GM12878 (cell line): ENCODE results near the gene CHAD. TPM values are rescaled to one million over a fixed set of nuclear protein-coding genes. Genes with fewer than 3 reads are reported as not detected.

ENCODE experiments used
- ATAC-seq: fragments of 200-7000 bp; cut with Tn5 transposase; 3 replicates; pipeline ENCODE4 v1.9.1; 2020; ENCODE audit warnings: mild to moderate bottlenecking, moderate library complexity
- BruUV-seq: library from RNA; stranded (reverse); fragments of 400-500 nt; replicated peaks from 2 replicates; lab custom pipeline; 2021; lab: Mats Ljungman, UMichigan
- CTCF ChIA-PET: fragments of 300-600 bp; sonication (Branson Sonifier 250); formaldehyde crosslinking; extraction: SDS; loops from one replicate; lab custom pipeline; 2021; ENCODE audit warnings: inconsistent platforms; lab: Yijun Ruan, JAX
- POLR2A ChIA-PET: fragments of 350-600 bp; formaldehyde crosslinking; extraction: SDS; loops from one replicate; lab custom pipeline; 2021; ENCODE audit warnings: inconsistent platforms; lab: Charles Lee
- RAD21 ChIA-PET: fragments of 300-600 bp; sonication (Branson Sonifier 250); formaldehyde crosslinking; loops from one replicate; lab custom pipeline; 2023; ENCODE audit warnings: antibody characterized with exemption; ENCODE audit not compliant: unreplicated experiment; lab: Charles Lee
- SMC1A ChIA-PET: fragments of 300-600 bp; sonication (Branson Sonifier 250); formaldehyde crosslinking; loops from one replicate; lab custom pipeline; 2023; ENCODE audit not compliant: unreplicated experiment, uncharacterized antibody; lab: Charles Lee
- DNase-seq: peaks from one replicate; pipeline ENCODE4 v3.0.0-alpha.2; 2011; ENCODE audit warnings: low read depth, low spot score
- FAIRE-seq: peaks from 3 replicates; lab custom pipeline; 2011; peaks lifted over from hg19 to GRCh38; lab: Jason Lieb, UNC
- H2AFZ ChIP-seq: 2 replicates; pipeline ENCODE4 v1.6.0; 2011; ENCODE audit warnings: low read depth, low read length, control low read depth; ENCODE audit not compliant: control insufficient read depth
- H3K27ac ChIP-seq: 2 replicates; pipeline ENCODE4 v1.5.1; 2011; ENCODE audit warnings: control low read depth; ENCODE audit not compliant: control insufficient read depth, insufficient read depth
- H3K27me3 ChIP-seq, 2 experiments: replicated peaks in 1 of 2; 2 replicates each; pipeline versions ENCODE4 v1.6.0 to v1.6.1; 2011; ENCODE audit warnings: low read length in 1 of 2; ENCODE audit not compliant: control insufficient read depth in 2 of 2, insufficient read depth in 2 of 2
- H3K36me3 ChIP-seq, 2 experiments: 2 replicates each; pipeline ENCODE4 v1.5.1; 2011; ENCODE audit warnings: low read length in 1 of 2; ENCODE audit not compliant: control insufficient read depth in 2 of 2, insufficient read depth in 2 of 2
- H3K4me1 ChIP-seq: 2 replicates; pipeline ENCODE4 v1.6.1; 2011; ENCODE audit warnings: mild to moderate bottlenecking, low read length, moderate library complexity, mixed read lengths; ENCODE audit not compliant: control insufficient read depth, insufficient read depth
- H3K4me2 ChIP-seq: 2 replicates; pipeline ENCODE4 v1.6.0; 2011; ENCODE audit warnings: control low read depth; ENCODE audit not compliant: control insufficient read depth, insufficient read depth
- H3K4me3 ChIP-seq: fragments of 200-600 bp; sonication (generic); 2 replicates; pipeline ENCODE4 v1.5.1; 2016
- H3K79me2 ChIP-seq: 2 replicates; pipeline ENCODE4 v1.6.0; 2011; ENCODE audit warnings: low read length; ENCODE audit not compliant: control insufficient read depth, insufficient read depth
- H3K9ac ChIP-seq: 2 replicates; pipeline ENCODE4 v1.8.0; 2011; ENCODE audit warnings: low read length, control low read depth, mixed read lengths; ENCODE audit not compliant: control insufficient read depth, insufficient read depth
- H3K9me3 ChIP-seq: replicated peaks from 3 replicates; pipeline ENCODE4 v1.5.1; 2011; ENCODE audit warnings: mild to moderate bottlenecking, low read length; ENCODE audit not compliant: control insufficient read depth, insufficient read depth
- H4K20me1 ChIP-seq: 2 replicates; pipeline ENCODE4 v1.6.0; 2011; ENCODE audit not compliant: control insufficient read depth, insufficient read depth
- CHD2 ChIP-seq: IDR thresholded peaks from 2 replicates; pipeline ENCODE4 v1.6.1; 2011; ENCODE audit warnings: low read depth, low read length, improper control_type of control experiment, borderline replicate concordance
- HDAC2 ChIP-seq: fragments of 200-600 bp; sonication (generic); IDR thresholded peaks from 2 replicates; pipeline ENCODE4 v1.6.1; 2017
- MYB ChIP-seq: fragments of 150-350 bp; IDR thresholded peaks from 2 replicates; pipeline ENCODE4 v1.6.1; 2014; ENCODE audit warnings: mild to moderate bottlenecking, low read depth, low read length, borderline replicate concordance
- NBN ChIP-seq: fragments of 450-650 bp; IDR thresholded peaks from 2 replicates; pipeline ENCODE4 v1.6.1; 2016
- TCF12 ChIP-seq: IDR thresholded peaks from 2 replicates; pipeline ENCODE4 v1.6.1; 2011; ENCODE audit warnings: low read depth, mild to moderate bottlenecking, low read length
- TCF3 ChIP-seq: IDR thresholded peaks from 2 replicates; pipeline ENCODE4 v1.6.1; 2012; ENCODE audit warnings: low read depth, mild to moderate bottlenecking, low read length, borderline replicate concordance; ENCODE audit not compliant: insufficient read depth
- ZNF207 ChIP-seq: fragments of 450-650 bp; IDR thresholded peaks from 2 replicates; pipeline ENCODE4 v1.6.1; 2014; ENCODE audit warnings: antibody characterized with exemption, mild to moderate bottlenecking, borderline replicate concordance
- ZZZ3 ChIP-seq: IDR thresholded peaks from 2 replicates; pipeline ENCODE4 v1.6.1; 2011; ENCODE audit warnings: low read depth; ENCODE audit not compliant: control insufficient read depth, insufficient read length
- WGBS: methylation state at CpG from one replicate; pipeline ENCODE4 v1.1.6; 2016; ENCODE audit warnings: low lambda C conversion rate; ENCODE audit not compliant: insufficient replicate concordance, insufficient coverage; ENCODE audit errors: missing lambda C conversion rate; 5-methylcytosine and 5-hydroxymethylcytosine counted together
- in situ Hi-C: fragments of 300-500 bp; cut with MboI; formaldehyde crosslinking; loops from 9 replicates; pipeline ENCODE4 v1.14.3; 2018; ENCODE audit warnings: mixed read lengths
- intact Hi-C: fragments of 100-400 bp; cut with micrococcal nuclease; formaldehyde crosslinking; loops from one replicate; pipeline ENCODE4 v1.14.2; 2022; ENCODE audit not compliant: unreplicated experiment
- polyA plus RNA-seq, 11 experiments: library from polyadenylated mRNA; depleted of rRNA in 4 of 11; unstranded in 6 of 11; stranded (reverse) in 5 of 11; fragments of >200 nt; fragmentation: Nextera tagmentation in 4 of 11; fragmentation: Illumina TruSeq in 1 of 11; extraction: Ambion mirVana in 4 of 11; extraction: Trizol in 1 of 11; gene quantifications; 1 replicate in 1 of 11; 2 replicates in 10 of 11; pipeline versions ENCODE4 v1.2.1 to v1.2.3, GENCODE V29; 2011 to 2016; ENCODE audit warnings: inconsistent platforms in 2 of 11, missing spikeins in 2 of 11, low read depth in 1 of 11
- total RNA-seq, 4 experiments: library from RNA; depleted of rRNA in 3 of 4; stranded (reverse); fragments of >200 nt in 3 of 4; fragmentation: Illumina TruSeq in 1 of 4; extraction: Trizol in 1 of 4; gene quantifications; 2 replicates each; pipeline versions ENCODE4 v1.2.1 to v1.2.3, GENCODE V29; 2013 to 2021
- TF ChIP-seq, protein P1 (sequence below): fragments of 450-650 bp; IDR thresholded peaks from 2 replicates; pipeline ENCODE4 v1.6.1; 2017; ENCODE audit warnings: antibody characterized with exemption, mild to moderate bottlenecking, moderate library complexity
- TF ChIP-seq, protein P2 (sequence below): IDR thresholded peaks from 2 replicates; pipeline ENCODE4 v1.6.1; 2012; ENCODE audit warnings: low read depth, low read length, improper control_type of control experiment
- TF ChIP-seq, protein P3 (sequence below): IDR thresholded peaks from 2 replicates; pipeline ENCODE4 v1.6.1; 2011; ENCODE audit warnings: borderline replicate concordance, low read depth, mild to moderate bottlenecking, moderate library complexity, low read length; ENCODE audit not compliant: insufficient read depth, poor library complexity, severe bottlenecking
- TF ChIP-seq, protein P4 (sequence below): fragments of 450-650 bp; IDR thresholded peaks from 2 replicates; pipeline ENCODE4 v1.6.1; 2018; ENCODE audit warnings: mild to moderate bottlenecking, low read depth, moderate library complexity; ENCODE audit not compliant: partially characterized antibody

The CHAD gene
- total and polyA plus RNA-seq, 10 of the 15 experiments (the other 5 are each of a cell fraction or from before 2014, with no cell fraction given), result 0.06 TPM; not detected in 9

GRCh38 chr17:50470426-50470825 lies 1.7 kb upstream of the CHAD start:
- BruUV-seq, result no TSS peak
- H4K20me1 ChIP-seq, result no peaks in the 10 kb centered on the region
- ATAC-seq, result no peak
- H3K4me1 ChIP-seq, result no peaks in the 10 kb centered on the region
- intact Hi-C loops, result no loop called here
- no peaks in the 10 kb centered on the region for H3K79me2 ChIP-seq
- no peaks in the 10 kb centered on the region for H3K9me3 ChIP-seq
- no peak overlapping the region for H3K4me2 ChIP-seq
- ChIA-PET CTCF (interaction anchor here (2.0 kb wide), 1 partner anchor 108 kb away, joined by 5 read pairs; no protein-coding TSS in a partner anchor), SMC1A (interaction anchor here (1.2 kb wide), 1 partner anchor 51 kb away, joined by 3 read pairs; no protein-coding TSS in a partner anchor), POLR2A (no interaction called here), RAD21 (no interaction called here)
- no peak overlapping the region for H3K9ac ChIP-seq
- no peak overlapping the region for H2AFZ ChIP-seq
- no peak for FAIRE-seq
- no peak for DNase-seq
- in situ Hi-C loops, result no loop called here
- 74% methylated on average over 6 of the region's 6 CpGs for WGBS
- no peaks in the 10 kb centered on the region for H3K36me3 ChIP-seq
- no peak overlapping the region for H3K4me3 ChIP-seq
- TF ChIP-seq, protein P1, sequence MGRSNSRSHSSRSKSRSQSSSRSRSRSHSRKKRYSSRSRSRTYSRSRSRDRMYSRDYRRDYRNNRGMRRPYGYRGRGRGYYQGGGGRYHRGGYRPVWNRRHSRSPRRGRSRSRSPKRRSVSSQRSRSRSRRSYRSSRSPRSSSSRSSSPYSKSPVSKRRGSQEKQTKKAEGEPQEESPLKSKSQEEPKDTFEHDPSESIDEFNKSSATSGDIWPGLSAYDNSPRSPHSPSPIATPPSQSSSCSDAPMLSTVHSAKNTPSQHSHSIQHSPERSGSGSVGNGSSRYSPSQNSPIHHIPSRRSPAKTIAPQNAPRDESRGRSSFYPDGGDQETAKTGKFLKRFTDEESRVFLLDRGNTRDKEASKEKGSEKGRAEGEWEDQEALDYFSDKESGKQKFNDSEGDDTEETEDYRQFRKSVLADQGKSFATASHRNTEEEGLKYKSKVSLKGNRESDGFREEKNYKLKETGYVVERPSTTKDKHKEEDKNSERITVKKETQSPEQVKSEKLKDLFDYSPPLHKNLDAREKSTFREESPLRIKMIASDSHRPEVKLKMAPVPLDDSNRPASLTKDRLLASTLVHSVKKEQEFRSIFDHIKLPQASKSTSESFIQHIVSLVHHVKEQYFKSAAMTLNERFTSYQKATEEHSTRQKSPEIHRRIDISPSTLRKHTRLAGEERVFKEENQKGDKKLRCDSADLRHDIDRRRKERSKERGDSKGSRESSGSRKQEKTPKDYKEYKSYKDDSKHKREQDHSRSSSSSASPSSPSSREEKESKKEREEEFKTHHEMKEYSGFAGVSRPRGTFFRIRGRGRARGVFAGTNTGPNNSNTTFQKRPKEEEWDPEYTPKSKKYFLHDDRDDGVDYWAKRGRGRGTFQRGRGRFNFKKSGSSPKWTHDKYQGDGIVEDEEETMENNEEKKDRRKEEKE, result no peak
- TF ChIP-seq ZZZ3 (no peak), MYB (no peak), HDAC2 (no peak), TCF12 (no peak), TCF3 (no peak), ZNF207 (no peak), NBN (no peak), CHD2 (no peak)
- TF ChIP-seq, protein P2, sequence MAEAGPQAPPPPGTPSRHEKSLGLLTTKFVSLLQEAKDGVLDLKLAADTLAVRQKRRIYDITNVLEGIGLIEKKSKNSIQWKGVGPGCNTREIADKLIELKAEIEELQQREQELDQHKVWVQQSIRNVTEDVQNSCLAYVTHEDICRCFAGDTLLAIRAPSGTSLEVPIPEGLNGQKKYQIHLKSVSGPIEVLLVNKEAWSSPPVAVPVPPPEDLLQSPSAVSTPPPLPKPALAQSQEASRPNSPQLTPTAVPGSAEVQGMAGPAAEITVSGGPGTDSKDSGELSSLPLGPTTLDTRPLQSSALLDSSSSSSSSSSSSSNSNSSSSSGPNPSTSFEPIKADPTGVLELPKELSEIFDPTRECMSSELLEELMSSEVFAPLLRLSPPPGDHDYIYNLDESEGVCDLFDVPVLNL, result no peak
- TF ChIP-seq, protein P3, sequence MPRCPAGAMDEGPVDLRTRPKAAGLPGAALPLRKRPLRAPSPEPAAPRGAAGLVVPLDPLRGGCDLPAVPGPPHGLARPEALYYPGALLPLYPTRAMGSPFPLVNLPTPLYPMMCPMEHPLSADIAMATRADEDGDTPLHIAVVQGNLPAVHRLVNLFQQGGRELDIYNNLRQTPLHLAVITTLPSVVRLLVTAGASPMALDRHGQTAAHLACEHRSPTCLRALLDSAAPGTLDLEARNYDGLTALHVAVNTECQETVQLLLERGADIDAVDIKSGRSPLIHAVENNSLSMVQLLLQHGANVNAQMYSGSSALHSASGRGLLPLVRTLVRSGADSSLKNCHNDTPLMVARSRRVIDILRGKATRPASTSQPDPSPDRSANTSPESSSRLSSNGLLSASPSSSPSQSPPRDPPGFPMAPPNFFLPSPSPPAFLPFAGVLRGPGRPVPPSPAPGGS, result no peak
- TF ChIP-seq, protein P4, sequence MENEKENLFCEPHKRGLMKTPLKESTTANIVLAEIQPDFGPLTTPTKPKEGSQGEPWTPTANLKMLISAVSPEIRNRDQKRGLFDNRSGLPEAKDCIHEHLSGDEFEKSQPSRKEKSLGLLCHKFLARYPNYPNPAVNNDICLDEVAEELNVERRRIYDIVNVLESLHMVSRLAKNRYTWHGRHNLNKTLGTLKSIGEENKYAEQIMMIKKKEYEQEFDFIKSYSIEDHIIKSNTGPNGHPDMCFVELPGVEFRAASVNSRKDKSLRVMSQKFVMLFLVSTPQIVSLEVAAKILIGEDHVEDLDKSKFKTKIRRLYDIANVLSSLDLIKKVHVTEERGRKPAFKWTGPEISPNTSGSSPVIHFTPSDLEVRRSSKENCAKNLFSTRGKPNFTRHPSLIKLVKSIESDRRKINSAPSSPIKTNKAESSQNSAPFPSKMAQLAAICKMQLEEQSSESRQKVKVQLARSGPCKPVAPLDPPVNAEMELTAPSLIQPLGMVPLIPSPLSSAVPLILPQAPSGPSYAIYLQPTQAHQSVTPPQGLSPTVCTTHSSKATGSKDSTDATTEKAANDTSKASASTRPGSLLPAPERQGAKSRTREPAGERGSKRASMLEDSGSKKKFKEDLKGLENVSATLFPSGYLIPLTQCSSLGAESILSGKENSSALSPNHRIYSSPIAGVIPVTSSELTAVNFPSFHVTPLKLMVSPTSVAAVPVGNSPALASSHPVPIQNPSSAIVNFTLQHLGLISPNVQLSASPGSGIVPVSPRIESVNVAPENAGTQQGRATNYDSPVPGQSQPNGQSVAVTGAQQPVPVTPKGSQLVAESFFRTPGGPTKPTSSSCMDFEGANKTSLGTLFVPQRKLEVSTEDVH, result no peak
- peaks cover 0 to 3% of the 10 kb centered on the region in 2 experiments; a peak in 2 of 4 replicates for H3K27me3 ChIP-seq
- H3K27ac ChIP-seq, result no peak overlapping the region
